GF-D8 (cell line): ENCODE results near the gene GALNT15.

Experiments
- DNase-seq: peaks from one replicate; lab custom pipeline; 2025; lab: John Stamatoyannopoulos, UW

Gene GALNT15, protein sequence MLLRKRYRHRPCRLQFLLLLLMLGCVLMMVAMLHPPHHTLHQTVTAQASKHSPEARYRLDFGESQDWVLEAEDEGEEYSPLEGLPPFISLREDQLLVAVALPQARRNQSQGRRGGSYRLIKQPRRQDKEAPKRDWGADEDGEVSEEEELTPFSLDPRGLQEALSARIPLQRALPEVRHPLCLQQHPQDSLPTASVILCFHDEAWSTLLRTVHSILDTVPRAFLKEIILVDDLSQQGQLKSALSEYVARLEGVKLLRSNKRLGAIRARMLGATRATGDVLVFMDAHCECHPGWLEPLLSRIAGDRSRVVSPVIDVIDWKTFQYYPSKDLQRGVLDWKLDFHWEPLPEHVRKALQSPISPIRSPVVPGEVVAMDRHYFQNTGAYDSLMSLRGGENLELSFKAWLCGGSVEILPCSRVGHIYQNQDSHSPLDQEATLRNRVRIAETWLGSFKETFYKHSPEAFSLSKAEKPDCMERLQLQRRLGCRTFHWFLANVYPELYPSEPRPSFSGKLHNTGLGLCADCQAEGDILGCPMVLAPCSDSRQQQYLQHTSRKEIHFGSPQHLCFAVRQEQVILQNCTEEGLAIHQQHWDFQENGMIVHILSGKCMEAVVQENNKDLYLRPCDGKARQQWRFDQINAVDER

DNA sequence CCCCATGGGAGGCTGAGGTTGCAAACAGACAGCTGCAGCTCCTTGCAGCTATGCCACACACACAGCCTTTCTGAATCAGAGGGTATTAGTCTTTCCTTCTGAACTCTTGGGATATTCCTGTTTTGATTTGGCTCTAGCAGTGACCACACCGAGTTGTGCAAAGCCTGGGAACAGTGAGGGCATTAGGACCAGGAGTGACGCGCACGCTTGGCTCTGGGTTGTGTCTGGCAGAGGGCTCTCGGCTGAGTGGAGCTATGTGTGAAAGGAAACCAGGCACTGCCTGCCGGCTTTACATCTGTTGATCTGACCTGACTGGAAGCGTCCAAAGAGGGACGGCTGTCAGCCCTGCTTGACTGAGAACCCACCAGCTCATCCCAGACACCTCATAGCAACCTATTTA is at the start of gene GALNT15:
Gene GALNT15 (plus strand): TSS at position 292 of the 400 bp plus-strand sequence. CDS start 472 bp downstream, outside the sequence.
- DNase-seq = no peak

GRCh38 chr3:16126634-16127033 is 47.8 kb upstream of the GALNT15 start:
- no peak for DNase-seq

GRCh38 chr3:16127249-16127648 is 47.2 kb upstream of the GALNT15 start:
- DNase-seq = no peak

DNA sequence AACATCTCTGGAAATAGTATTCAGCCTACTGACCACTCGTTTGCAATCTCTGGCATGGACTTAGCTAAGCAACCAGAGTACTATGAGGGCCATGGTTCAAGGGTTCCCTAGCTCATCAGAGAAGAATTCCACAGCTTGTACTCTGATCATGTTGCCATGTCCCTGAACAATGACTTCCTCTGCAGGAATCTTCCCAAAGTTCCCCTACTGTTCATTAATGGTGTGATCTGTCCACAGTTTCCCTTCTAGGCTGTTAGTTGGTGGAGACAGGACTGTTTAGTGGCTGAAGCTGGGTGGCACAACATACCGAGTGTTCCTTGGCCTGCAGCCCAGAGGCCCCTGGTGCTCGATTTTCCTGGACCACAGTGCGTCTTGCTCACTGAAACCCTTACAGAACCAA is 44.4 kb upstream of the GALNT15 start:
- no peak for DNase-seq

- DNase-seq = no peak
Measured at GRCh38 chr3:16132190-16132589, 42.3 kb upstream of the GALNT15 start.

DNA sequence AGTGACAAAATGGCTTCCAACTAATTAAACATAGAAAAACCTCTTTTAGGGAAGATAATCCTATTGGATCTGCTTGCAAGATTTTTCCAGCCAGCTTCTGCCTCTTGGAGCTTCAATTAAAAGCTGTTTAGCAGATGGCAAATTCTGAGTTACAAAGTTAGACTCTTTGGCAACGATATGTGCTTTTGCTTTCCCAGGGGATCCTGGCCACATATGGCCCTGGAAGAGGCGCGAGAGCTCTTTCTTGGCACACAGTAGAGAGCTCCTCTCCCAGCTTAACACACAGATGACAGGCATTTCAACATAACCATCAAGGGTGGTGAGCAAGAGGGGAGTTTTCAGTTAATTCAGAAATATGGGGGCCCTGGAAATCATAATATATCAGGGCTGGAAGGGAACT is 41.6 kb upstream of the GALNT15 start:
- DNase-seq = no peak

GRCh38 chr3:16134173-16134928 is 40.1 kb upstream of the GALNT15 start:
- DNase-seq = no peak

GRCh38 chr3:16136055-16136454 is 38.4 kb upstream of the GALNT15 start:
- no peak for DNase-seq

DNA sequence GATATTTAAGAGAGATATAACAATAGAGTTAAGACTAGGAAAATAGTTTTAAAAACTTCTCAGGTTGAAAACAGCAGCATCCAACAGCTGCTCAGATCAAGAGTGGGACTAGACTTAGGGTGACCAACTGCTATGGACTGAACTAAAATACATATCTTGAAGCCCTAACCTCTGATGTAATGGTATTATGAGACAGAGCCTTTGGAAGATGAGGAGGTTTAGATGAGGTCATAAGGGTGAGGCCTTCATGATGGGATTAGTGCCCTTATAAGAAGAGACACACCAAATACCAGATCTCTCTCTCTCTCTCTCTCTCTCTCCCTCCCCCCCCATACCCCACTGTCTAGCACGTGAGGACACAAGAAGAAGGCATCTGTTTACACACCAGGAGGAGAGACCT is 37.4 kb upstream of the GALNT15 start:
- no peak for DNase-seq

GRCh38 chr3:16137977-16138376 is 36.5 kb upstream of the GALNT15 start:
- DNase-seq = no peak

GRCh38 chr3:16140116-16140893 is 34.2 kb upstream of the GALNT15 start:
- no peak for DNase-seq

DNA sequence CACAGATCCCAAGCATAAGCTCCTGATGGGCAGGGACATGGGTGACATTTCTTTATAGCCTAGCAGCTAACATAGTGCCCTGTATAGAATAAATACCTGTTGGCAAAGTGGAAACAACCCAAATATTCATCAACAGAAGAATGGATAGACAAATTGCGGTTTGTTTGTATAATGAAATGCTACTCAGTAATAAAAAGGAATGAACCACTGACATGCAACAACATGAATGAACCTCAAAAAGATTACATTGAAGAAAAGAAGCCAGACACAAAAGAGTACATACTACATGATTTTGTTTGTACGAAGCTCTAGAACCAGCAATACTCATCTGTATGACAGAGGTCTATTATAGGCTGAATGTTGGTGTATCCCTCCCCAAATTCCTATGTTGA is 33.6 kb upstream of the GALNT15 start:
- no peak for DNase-seq

- no peak for DNase-seq
Measured at GRCh38 chr3:16142350-16143025, 32.0 kb upstream of the GALNT15 start.

- no peak for DNase-seq
Measured at GRCh38 chr3:16143861-16144447, 30.5 kb upstream of the GALNT15 start.

GRCh38 chr3:16145176-16145575 is 29.3 kb upstream of the GALNT15 start:
- DNase-seq = no peak

DNA sequence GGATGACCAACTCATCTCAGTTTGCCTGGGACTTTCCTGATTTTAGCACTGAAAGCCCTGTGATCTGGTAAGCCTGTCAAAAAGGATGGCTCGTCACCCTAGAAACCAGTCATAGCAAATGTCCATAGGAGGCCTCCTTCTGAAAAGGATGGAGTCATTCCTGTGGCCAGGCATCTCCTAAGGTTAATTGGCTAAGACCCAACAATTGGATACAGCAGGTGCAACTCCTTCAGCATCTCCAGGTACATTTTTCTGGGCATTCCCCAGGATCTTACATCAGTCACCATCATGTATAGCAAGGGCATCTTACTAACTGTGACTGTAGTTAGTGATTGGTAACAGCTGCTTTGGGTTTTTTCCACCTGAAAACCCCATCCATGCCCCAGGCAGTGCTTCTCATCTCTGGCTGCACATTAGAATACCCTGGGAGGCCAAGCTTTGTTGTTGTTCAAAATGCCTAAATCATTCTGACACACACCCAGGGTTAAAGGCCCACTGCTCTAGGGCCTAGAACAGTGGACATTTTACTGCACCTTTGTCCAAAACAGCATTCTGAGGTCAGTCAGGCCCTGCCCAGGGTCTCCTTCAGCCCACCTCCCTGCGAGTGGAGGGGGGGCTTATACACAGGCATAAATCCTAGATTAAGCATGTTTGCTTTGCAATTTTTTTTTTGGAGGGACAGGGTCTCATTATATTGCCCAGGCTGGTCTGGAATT is 28.3 kb upstream of the GALNT15 start:
- no peak for DNase-seq

GRCh38 chr3:16147220-16147994 is 27.1 kb upstream of the GALNT15 start:
- no peak for DNase-seq

- no peak for DNase-seq
Measured at GRCh38 chr3:16148213-16148612, 26.3 kb upstream of the GALNT15 start.

- DNase-seq = no peak
Measured at GRCh38 chr3:16148783-16149182, 25.7 kb upstream of the GALNT15 start.

DNA sequence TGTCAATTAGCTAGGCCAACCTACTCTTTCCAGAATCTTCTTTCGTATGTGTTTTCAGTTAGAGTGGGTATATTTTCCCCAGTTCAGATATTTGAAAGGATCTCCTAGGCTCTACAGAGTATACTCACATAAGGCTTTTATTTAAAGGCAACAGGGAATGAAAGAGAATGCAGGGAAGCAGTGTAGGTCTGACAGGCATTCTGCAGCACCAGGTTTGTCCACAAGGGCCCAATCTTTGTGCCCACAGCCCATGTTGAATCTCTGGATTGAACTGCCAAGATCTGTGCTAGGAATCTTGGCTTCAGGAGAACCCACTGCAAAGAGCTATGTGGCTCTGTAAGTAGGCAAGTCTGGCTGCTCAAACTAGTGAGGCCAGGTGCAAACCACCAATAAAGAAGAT is 24.2 kb upstream of the GALNT15 start:
- DNase-seq = no peak
